Keratinocyte (primary cell): Measurements from ENCODE around the gene SLC39A1. TPM values are rescaled to one million over a fixed set of nuclear protein-coding genes. Genes with fewer than 3 reads are reported as not detected.

Experiments
- DNase-seq: peaks from one replicate; pipeline ENCODE4 v3.0.0-alpha.2; 2011; ENCODE audit warnings: low read depth, missing footprints, low spot score
- FAIRE-seq: peaks from 2 replicates; lab custom pipeline; 2011; peaks lifted over from hg19 to GRCh38; lab: Jason Lieb, UNC
- H2AFZ ChIP-seq: 2 replicates; pipeline ENCODE4 v1.6.0; 2012; ENCODE audit warnings: low read length, control low read depth, inconsistent platforms; ENCODE audit not compliant: control insufficient read depth
- H3K27ac ChIP-seq: 2 replicates; pipeline ENCODE4 v1.5.1; 2011; ENCODE audit warnings: low read length; ENCODE audit not compliant: control insufficient read depth, insufficient read depth
- H3K27me3 ChIP-seq: 3 replicates; pipeline ENCODE4 v1.6.0; 2011; ENCODE audit warnings: low read length; ENCODE audit not compliant: control insufficient read depth, insufficient read depth; ENCODE audit errors: extremely low read depth
- H3K36me3 ChIP-seq, 2 experiments: 2 replicates in 1 of 2; 3 replicates in 1 of 2; pipeline ENCODE4 v1.5.1; 2011; ENCODE audit warnings: low read length in 2 of 2, mild to moderate bottlenecking in 1 of 2; ENCODE audit not compliant: control insufficient read depth in 2 of 2, insufficient read depth in 2 of 2; ENCODE audit errors: extremely low read depth in 1 of 2
- H3K4me1 ChIP-seq: 3 replicates; pipeline ENCODE4 v1.5.1; 2011; ENCODE audit warnings: low read length; ENCODE audit not compliant: control insufficient read depth, insufficient read depth; ENCODE audit errors: extremely low read depth
- H3K4me2 ChIP-seq: 3 replicates; pipeline ENCODE4 v1.6.0; 2011; ENCODE audit warnings: low read depth, low read length; ENCODE audit not compliant: control insufficient read depth, insufficient read depth; ENCODE audit errors: extremely low read depth
- H3K4me3 ChIP-seq, 3 experiments: fragments of 200-600 bp in 1 of 3; sonication (generic) in 1 of 3; 2 replicates in 2 of 3; 3 replicates in 1 of 3; pipeline ENCODE4 v1.5.1; 2011 to 2016; ENCODE audit warnings: low read length in 3 of 3, mild to moderate bottlenecking in 3 of 3, control low read depth in 2 of 3, inconsistent platforms in 1 of 3, low read depth in 1 of 3, mixed read lengths in 1 of 3, mixed run types in 1 of 3, moderate library complexity in 1 of 3; ENCODE audit not compliant: control insufficient read depth in 2 of 3, insufficient read depth in 2 of 3; ENCODE audit errors: extremely low read depth in 1 of 3
- H3K79me2 ChIP-seq: 2 replicates; pipeline ENCODE4 v1.6.0; 2012; ENCODE audit warnings: low read length; ENCODE audit not compliant: control insufficient read depth, insufficient read depth
- H3K9ac ChIP-seq: 3 replicates; pipeline ENCODE4 v1.6.0; 2011; ENCODE audit warnings: low read length; ENCODE audit not compliant: control insufficient read depth, insufficient read depth; ENCODE audit errors: extremely low read depth
- H3K9me1 ChIP-seq: 3 replicates; pipeline ENCODE4 v1.6.0; 2011; ENCODE audit warnings: low read length; ENCODE audit not compliant: control insufficient read depth, insufficient read depth; ENCODE audit errors: extremely low read depth
- H3K9me3 ChIP-seq: 2 replicates; pipeline ENCODE4 v1.5.1; 2012; ENCODE audit warnings: low read depth, low read length; ENCODE audit not compliant: control insufficient read depth
- H4K20me1 ChIP-seq: 3 replicates; pipeline ENCODE4 v1.6.0; 2011; ENCODE audit warnings: low read length; ENCODE audit not compliant: control insufficient read depth, insufficient read depth; ENCODE audit errors: extremely low read depth
- EZH2 ChIP-seq: IDR thresholded peaks from one replicate; pipeline ENCODE4 v1.6.1; 2012; ENCODE audit warnings: inconsistent platforms, mild to moderate bottlenecking, low read length, moderate library complexity
- dilution Hi-C: fragments of 300-500 bp; cut with MboI; formaldehyde crosslinking; loops from one replicate; pipeline ENCODE4 v1.7.0; 2020; ENCODE audit warnings: low sequenced_read_pairs; ENCODE audit not compliant: extremely low pct_ligation_motif_present
- polyA plus RNA-seq, 5 experiments: library from polyadenylated mRNA; depleted of rRNA in 3 of 5; stranded (reverse) in 3 of 5; stranded (forward) in 1 of 5; unstranded in 1 of 5; fragments of >200 nt; gene quantifications; 1 replicate in 1 of 5; 2 replicates in 3 of 5; 3 replicates in 1 of 5; pipeline versions ENCODE4 v1.2.1 to v1.2.3, GENCODE V29; 2011 to 2012; ENCODE audit warnings: missing spikeins in 2 of 5, low read depth in 1 of 5, low replicate concordance in 1 of 5
- TF ChIP-seq, protein P1 (sequence below), 3 experiments: IDR thresholded peaks in 1 of 3; conservative IDR thresholded peaks in 1 of 3; optimal IDR thresholded peaks in 1 of 3; 2 replicates in 2 of 3; 3 replicates in 1 of 3; pipeline versions ENCODE3 to v1.5.1; 2011; ENCODE audit warnings: low read length in 3 of 3, mild to moderate bottlenecking in 3 of 3, moderate library complexity in 2 of 3, control low read depth in 1 of 3, inconsistent platforms in 1 of 3; ENCODE audit not compliant: insufficient read depth in 2 of 3; ENCODE audit errors: extremely low read depth in 1 of 3

SLC39A1 gene
- polyA plus RNA-seq, 1 donor (not counting 4 experiments of a cell fraction or from before 2014, with no cell fraction given), result 68.4 TPM

DNA sequence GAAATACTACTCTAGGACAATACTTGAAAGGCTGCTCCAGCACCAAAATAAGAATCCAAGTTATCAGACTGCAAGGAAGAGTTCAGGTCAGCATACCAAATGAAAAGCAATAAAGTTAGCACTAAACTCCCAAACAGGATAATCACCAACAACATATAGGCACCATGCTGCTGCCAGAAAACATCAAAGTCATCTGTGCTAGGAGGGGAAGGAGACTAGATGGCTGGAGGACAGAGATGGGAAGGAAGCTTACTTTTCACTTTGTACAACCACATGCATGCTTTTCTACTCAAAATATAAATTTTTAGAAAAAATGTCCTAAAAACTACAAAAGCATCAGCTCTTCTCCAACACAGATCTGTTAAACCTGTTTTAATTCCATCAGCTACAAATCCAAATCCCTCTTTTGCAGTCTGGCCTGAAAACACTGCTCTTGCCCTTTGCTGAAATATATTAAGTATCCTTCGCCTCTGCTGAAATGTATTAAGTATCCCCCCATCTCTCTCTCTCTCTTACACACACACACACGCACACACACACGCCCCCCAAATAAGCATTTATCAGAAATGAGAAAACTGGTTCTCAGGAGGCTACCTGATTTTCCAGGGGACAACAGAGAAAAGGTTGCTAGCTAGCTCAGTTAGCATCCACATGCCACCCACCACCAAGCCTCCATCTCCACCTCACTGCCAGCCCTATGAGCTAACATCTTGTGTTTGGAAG, 42.1 kb downstream of the SLC39A1 start:
- H3K9ac ChIP-seq, result peak overlapping the region; percentile 85
- peak overlapping the region; percentile 93 for H3K4me2 ChIP-seq
- no peak for FAIRE-seq

DNA sequence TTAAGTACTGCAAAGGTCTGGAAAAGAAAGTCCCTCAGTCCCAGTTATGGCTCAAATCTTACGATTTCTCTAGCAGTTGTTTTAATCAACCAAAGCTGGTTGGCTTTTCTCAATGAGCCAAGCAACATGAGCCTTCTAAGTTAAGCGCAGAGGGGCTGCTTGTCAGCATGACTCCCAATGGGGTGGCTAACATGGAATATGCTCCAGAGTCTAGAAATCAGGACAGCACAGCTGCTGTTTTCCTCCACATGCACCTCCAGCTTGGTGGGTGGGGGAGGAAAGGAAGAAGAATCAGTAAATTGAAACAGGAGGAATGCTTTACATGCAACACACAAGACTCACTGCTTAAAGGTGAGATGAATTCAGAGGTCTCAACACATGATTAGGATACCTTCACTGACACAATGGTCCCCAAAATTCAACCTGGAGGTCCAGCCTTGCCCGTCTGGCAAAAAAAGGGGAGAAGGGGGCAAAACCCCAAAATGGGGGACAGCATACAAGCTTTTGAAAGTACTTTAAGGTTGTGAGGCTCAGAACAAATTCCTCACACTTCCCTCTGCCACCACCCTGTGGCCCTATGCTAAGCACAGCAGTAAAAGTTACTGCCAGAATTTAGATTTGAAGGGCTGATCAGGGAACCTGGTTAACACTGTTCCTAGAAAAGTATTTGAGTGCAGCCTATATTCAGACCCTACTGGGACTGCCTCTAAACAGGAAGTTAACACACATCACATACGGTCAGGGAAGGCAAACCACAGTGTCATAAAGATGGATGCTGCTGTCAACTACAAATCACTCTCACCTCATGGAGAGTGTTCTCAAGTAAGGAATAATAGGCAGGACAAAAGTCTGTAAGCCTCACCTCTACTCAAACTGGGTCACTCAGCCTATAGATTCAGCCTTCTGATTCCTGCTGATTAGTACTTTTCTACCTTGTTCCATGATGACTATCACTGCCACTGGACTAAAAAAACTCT, 43.2 kb downstream of the SLC39A1 start:
- FAIRE-seq, result no peak

More for the DNA sequence above, 42.1 kb downstream of the SLC39A1 start:
- Histone ChIP-seq H3K4me3 (peak overlapping the region; percentile 56 to 84 (median 78)), H3K79me2 (peaks cover 58% of the 10 kb centered on the region), H3K27me3 (no peaks in the 10 kb centered on the region), H3K4me1 (peaks cover 22% of the 10 kb centered on the region), H3K36me3 (peaks cover 2 to 3% of the 10 kb centered on the region in 2 experiments), H3K27ac (peak overlapping the region; percentile 76), H2AFZ (no peak overlapping the region), H4K20me1 (peaks cover 10% of the 10 kb centered on the region), H3K9me1 (no peaks in the 10 kb centered on the region), H3K9me3 (no peaks in the 10 kb centered on the region)
- DNase-seq, result no peak
- dilution Hi-C loops, result no loop called here
- TF ChIP-seq, protein P1, sequence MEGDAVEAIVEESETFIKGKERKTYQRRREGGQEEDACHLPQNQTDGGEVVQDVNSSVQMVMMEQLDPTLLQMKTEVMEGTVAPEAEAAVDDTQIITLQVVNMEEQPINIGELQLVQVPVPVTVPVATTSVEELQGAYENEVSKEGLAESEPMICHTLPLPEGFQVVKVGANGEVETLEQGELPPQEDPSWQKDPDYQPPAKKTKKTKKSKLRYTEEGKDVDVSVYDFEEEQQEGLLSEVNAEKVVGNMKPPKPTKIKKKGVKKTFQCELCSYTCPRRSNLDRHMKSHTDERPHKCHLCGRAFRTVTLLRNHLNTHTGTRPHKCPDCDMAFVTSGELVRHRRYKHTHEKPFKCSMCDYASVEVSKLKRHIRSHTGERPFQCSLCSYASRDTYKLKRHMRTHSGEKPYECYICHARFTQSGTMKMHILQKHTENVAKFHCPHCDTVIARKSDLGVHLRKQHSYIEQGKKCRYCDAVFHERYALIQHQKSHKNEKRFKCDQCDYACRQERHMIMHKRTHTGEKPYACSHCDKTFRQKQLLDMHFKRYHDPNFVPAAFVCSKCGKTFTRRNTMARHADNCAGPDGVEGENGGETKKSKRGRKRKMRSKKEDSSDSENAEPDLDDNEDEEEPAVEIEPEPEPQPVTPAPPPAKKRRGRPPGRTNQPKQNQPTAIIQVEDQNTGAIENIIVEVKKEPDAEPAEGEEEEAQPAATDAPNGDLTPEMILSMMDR (optimal IDR thresholded peaks at IDR 0.05 in 1 of 3, IDR thresholded peaks at IDR 0.05 in 1 of 3, conservative IDR thresholded peaks at IDR 0.05 in 1 of 3; ENCODE audit: extremely low read depth in 1 of 3, insufficient read depth in 2 of 3, low read length in 3 of 3), result no peak
- TF ChIP-seq EZH2, result no peak

More for the DNA sequence above, 43.2 kb downstream of the SLC39A1 start:
- DNase-seq, result no peak
- no peak overlapping the region for H3K9ac ChIP-seq
- H4K20me1 ChIP-seq, result peaks cover 10% of the 10 kb centered on the region
- H3K27ac ChIP-seq, result no peak overlapping the region
- dilution Hi-C loops, result no loop called here
- no peaks in the 10 kb centered on the region for H3K9me3 ChIP-seq
- H2AFZ ChIP-seq, result no peak overlapping the region
- no peaks in the 10 kb centered on the region for H3K27me3 ChIP-seq
- peak overlapping the region; percentile 93 for H3K4me2 ChIP-seq
- TF ChIP-seq, protein P1 (optimal IDR thresholded peaks at IDR 0.05 in 1 of 3, IDR thresholded peaks at IDR 0.05 in 1 of 3, conservative IDR thresholded peaks at IDR 0.05 in 1 of 3; ENCODE audit: extremely low read depth in 1 of 3, insufficient read depth in 2 of 3, low read length in 3 of 3), result peak in 2 of 3 experiments; percentile 17 to 33
- TF ChIP-seq EZH2, result no peak
- no peak overlapping the region for H3K4me3 ChIP-seq
- H3K36me3 ChIP-seq, result peaks cover 2 to 3% of the 10 kb centered on the region in 2 experiments
- H3K9me1 ChIP-seq, result no peaks in the 10 kb centered on the region
- H3K79me2 ChIP-seq, result peaks cover 69% of the 10 kb centered on the region
- H3K4me1 ChIP-seq, result peaks cover 22% of the 10 kb centered on the region
